Measurements from ENCODE around the gene AICDA.

Gene AICDA

GRCh38 chr12:8556531-8557097 lies 56.0 kb downstream of the AICDA start:
- DNase-seq (ENCODE audit: low read depth in 1 of 2, low spot score in 1 of 2), result no peak

- DNase-seq (ENCODE audit: low read depth in 1 of 2, low spot score in 1 of 2), result no peak
These were observed 58.0 kb downstream of the AICDA start for GRCh38 chr12:8554451-8555195.

GRCh38 chr12:8553088-8553627 lies 59.5 kb downstream of the AICDA start:
- no peak for DNase-seq (ENCODE audit: low read depth in 1 of 2, low spot score in 1 of 2)

Measured in activated CD4-positive, alpha-beta T cell treated with anti-CD3 and anti-CD28 coated beads, Interleukin-2, amount 50 U/mL, for 24 hours (primary cell).